GM18951 (cell line): ENCODE data around the gene CYP4F22.

Source experiments
- POLR2A ChIP-seq: IDR thresholded peaks from 4 replicates; pipeline ENCODE4 v1.6.1; 2011; ENCODE audit warnings: mild to moderate bottlenecking; ENCODE audit not compliant: insufficient read length, insufficient read depth; ENCODE audit errors: extremely low read depth
- in situ Hi-C: fragments of 300-500 bp; cut with MboI; formaldehyde crosslinking; loops from one replicate; pipeline ENCODE4 v1.12.0; 2022; ENCODE audit warnings: low sequenced_read_pairs, mixed read lengths, inconsistent platforms; ENCODE audit not compliant: unreplicated experiment

CYP4F22 gene

DNA sequence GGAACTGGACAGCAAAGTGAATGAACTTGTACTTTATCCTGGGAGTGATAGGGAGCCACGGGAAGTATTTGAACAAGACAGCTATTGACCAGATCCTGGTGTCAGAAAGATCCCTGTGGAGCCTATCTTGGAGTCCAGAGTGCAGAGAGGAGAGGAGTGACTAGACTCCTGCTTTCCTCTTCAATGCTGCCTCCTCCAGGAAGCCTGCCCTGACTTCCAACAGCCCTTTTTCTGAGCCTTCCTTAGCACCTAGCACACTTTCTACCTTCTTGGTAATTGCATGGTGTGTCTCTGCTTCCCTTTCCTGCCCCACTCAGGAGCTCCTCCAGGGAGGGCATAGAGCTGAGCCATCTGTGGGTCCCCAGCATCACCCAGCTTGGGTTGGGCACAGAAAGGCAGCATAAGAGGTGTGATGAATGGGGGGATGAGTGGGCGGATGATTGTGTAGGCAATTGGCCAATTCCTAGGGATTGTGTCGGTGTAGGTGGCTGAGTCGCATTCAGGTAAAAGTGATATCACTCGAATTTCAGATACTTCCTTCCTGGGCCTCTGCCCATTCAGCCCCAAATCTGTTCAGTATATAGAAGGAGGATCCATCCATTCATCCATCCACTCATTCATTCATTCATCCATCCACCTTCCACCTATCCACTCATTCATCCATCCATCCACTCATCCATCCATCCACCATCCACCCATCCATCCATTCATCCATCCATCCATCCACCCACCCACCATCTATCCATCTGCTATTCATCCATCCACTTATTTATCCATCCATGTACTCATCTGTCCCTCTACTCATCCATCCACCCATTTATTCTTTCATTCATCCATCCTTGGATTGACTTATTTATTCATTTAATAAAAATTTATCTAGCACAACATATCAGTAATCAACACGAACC lies 26.9 kb downstream of the CYP4F22 start:
- TF ChIP-seq POLR2A: no peak
- in situ Hi-C loops: no loop called here

DNA sequence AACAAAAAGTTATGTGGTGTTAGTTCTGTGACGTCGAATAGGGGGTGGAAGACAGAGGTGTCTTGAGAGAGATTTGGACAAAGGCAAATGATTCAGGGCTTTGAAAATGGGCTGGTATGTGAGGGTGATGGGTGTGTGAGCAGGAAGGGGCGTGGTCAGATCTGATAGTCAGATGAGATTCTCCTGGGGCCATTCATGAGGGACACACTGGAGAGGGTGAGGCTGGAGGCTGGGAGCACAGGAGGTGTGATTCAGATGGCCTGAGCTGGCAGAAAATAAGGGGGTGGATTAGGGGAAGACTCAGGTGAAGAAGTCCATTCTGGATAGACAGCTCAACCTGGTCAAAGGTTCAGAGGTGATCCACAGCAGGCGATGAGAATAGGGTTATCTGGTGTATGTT lies 28.0 kb downstream of the CYP4F22 start:
- in situ Hi-C loops: no loop called here
- no peak for TF ChIP-seq POLR2A

DNA sequence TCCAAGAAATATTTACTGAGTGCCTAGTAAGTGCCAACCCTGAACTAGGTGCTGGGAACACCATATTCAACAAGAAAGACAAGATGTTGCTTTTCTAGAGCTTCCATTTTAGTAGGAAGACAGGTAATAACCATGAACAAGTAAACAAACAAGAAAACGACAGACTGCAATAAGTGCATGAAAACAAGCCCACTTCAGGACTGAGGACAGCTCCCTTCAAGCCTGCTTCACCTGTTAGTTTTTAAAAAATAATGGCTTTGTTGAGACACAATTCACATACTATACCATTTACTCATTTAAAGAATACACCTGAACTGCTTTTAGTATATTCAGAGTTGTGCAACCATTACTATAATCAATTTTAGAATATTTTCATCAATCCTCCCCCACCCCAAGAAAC lies 30.4 kb downstream of the CYP4F22 start:
- in situ Hi-C loops: no loop called here
- TF ChIP-seq POLR2A: no peak

DNA sequence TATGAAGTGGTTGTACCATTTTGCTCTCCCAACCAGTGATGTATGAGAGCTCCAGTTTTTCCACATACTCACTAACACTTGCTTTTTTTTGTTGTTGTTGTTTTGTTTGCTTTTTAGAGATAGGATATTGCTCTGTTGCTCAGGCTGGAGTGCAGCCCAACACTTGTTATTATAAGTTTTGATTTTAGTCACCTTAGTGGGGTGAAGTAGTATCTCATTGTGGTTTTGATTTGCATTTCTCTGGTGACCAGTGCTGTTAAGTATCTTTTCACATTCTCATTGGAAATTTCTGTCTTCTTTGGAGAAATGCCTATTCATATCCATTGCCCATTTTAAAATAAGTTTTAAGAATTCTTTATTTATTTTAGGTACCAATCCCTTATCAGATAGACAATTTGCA lies 31.3 kb downstream of the CYP4F22 start:
- in situ Hi-C loops: no loop called here
- TF ChIP-seq POLR2A: no peak

DNA sequence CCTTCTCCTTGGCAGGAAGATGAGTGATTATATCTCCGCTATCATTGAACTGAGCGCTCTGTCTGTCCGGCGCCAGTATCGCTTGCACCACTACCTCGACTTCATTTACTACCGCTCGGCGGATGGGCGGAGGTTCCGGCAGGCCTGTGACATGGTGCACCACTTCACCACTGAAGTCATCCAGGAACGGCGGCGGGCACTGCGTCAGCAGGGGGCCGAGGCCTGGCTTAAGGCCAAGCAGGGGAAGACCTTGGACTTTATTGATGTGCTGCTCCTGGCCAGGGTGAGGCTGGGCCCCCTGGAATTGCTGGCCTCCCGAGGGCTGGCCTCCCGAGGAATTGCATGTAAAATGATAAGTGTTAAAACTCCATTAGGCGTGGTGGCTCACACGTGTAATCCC lies 32.1 kb downstream of the CYP4F22 start:
- in situ Hi-C loops: no loop called here
- TF ChIP-seq POLR2A: no peak

DNA sequence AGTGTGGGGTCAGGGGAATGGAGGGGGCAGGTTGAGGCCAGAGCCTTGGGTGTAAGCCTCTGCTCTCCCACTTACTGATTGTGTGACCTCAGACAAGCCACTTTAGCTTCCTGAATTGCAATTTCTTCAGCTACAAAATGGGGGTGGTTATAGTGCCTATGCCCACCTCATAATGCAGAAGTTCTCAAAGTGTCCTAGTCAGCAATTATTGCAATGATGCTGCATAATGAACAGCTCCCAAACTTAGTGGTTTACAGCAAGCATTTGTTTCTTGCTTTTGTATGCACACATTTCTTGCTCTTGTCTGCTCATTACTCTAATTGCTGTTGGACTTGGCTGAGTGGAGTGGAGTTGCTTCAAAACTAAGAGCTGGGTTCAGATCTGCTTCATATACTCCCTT lies 36.0 kb downstream of the CYP4F22 start:
- TF ChIP-seq POLR2A: no peak
- in situ Hi-C loops: no loop called here

DNA sequence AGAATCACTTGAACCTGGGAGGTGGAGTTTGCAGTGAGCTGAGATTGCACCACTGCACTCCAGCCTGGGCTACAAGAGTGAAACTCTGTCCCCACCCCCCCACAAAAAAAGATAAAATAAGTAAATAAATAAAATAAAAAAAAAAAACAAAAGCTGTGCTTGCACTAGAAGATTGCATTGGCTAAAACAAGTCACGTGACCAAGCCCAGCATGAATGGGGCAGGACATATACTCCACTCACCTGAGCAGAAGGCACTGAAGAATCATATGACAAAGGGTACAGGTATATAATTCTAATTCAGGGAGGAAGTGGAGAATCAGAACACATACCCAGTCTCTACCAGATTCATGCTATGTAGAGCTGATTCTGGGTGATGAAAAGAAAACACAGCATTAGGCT lies 36.6 kb downstream of the CYP4F22 start:
- in situ Hi-C loops: no loop called here

DNA sequence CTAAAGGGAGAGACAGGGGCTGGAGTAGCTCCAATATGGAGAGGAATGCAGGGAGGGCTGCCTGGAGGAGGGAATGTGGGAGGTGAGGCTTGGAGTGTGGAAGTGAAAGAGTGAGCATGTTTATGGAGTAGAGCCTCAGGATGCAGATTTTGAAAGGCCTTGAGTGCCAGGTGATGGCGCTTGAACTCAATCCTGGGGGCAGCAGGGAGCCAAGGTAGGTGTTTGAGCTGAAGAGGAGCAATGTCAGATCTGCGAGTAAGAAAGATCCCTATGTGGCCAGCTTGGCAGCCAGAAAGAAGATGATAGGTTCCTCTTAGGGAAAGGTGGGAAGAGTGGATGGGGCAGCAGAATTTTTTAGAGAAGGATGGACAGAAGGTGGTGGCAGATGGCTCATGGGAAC lies 40.3 kb downstream of the CYP4F22 start:
- in situ Hi-C loops: no loop called here
- no peak for TF ChIP-seq POLR2A

More for the DNA sequence above, 36.6 kb downstream of the CYP4F22 start:
- TF ChIP-seq POLR2A: no peak

DNA sequence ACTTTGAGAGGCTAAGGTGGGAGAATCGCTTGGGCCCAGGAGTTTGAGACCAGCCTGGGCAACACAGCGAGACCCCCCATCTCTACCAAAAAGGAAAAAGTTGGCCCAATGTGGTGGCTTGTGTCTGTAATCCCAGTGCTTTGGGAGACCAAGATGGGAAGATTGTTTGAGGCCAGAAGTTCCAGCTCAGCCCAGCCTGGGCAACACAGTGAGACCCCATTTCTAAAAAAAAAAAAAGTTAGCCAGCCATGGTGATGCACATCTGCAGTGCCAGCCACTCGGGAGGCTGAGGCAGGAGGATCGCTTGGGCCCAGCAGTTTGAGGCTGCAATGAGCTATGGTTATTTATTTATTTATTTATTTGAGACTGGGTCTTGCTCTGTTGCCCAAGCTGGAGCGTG lies 41.3 kb downstream of the CYP4F22 start:
- in situ Hi-C loops: no loop called here
- TF ChIP-seq POLR2A: no peak

DNA sequence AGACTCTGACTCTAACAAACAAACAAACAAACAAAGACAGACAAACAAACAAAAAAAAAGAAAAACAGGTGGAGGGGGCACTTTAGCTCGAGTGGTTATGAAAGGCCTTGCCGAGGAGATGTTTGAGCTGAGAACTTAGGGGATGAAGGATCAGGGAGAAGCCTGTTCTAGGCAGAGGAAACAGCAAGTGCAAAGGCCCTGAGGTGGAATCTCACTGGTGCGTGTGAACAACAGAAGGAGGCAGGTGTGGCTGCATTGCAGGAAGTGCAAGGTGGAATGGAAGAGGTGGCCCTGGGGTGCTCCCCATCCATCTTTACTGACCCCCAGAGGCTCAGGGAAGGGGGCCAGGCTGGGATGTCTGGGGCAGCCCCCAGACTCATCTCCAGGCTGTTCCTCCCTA lies 41.9 kb downstream of the CYP4F22 start:
- TF ChIP-seq POLR2A: no peak
- in situ Hi-C loops: loop anchor here (5.0 to 10.0 kb wide), 2 partner anchors 123 to 375 kb away; no protein-coding TSS in a partner anchor

DNA sequence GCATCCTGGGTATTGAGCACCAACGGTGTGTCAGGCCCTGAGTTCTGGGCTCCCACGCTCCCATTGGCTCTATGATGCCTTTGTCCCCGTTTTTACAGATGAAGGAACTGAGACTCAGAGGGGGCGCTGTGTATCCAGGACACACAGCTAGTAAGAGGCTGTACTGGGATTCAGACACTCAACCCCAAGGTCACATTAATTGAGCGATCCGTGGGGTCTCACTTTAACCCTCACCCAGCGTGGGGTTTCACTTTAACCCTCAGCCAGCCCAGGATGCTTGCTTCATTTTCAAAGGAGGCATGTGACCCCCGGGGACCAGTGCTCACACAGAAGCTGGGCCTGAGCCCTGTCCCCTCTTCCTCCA lies 42.6 kb downstream of the CYP4F22 start:
- in situ Hi-C loops: loop anchor here (5.0 to 10.0 kb wide), 2 partner anchors 124 to 376 kb away; no protein-coding TSS in a partner anchor
- no peak for TF ChIP-seq POLR2A

DNA sequence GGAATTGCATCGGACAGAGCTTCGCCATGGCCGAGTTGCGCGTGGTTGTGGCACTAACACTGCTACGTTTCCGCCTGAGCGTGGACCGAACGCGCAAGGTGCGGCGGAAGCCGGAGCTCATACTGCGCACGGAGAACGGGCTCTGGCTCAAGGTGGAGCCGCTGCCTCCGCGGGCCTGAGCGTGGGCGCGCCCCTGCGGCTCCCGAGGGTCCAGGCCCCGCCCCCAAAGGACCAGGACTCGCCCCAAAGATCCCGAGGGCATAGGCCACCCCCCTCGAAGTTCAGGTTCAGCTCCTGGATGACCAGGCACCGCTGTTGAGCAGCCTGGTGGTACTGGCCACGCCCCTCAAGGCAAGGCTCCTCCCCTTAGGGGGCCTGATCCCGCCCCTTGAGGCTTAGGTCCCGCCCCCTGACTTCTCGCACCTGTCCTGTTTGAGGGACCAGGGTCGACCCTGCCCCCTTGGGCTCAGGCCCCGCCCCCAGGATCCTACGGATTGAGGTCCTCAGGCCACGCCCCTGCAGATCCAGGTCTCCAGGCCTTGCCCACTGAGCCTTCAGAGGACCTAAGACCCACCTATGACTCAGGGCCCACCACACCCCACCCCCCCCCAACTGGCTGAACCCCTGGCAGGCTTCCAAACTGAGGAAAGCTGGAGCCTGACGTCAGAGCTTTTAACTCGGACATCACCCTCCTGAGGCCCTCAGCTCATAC lies 43.1 kb downstream of the CYP4F22 start:
- in situ Hi-C loops: loop anchor here (5.0 to 10.0 kb wide), 2 partner anchors 124 to 377 kb away; no protein-coding TSS in a partner anchor
- TF ChIP-seq POLR2A: no peak

DNA sequence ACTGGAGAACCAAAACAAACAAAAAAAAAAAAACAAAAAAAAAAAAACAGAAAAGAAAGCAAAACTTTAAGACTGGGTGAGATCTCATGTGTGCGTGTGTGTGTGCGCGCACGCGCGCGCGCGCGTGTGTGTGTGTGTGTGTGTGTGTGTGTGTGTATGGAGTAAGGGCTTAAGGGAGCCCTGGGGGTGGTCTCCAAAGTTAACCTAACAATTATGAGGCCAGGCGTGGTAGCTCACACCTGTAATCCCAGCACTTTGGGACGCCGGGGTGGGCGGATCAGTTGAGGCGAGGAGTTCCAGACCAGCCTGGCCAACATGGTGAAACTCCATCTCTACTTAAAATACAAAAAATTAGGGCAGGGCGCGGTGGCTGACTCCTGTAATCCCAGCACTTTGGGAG lies 46.7 kb downstream of the CYP4F22 start:
- TF ChIP-seq POLR2A: no peak
- in situ Hi-C loops: loop anchor here (10.0 kb wide), 1 partner anchor 380 kb away; no protein-coding TSS in a partner anchor
